HepG2 (cell line): ENCODE measurements around the gene VEZF1. TPM values are rescaled to one million over a fixed set of nuclear protein-coding genes. Genes with fewer than 3 reads are reported as not detected.

ENCODE experiments used
- CENPT ChIP-seq: sonication (generic); formaldehyde crosslinking; IDR thresholded peaks from 2 replicates; pipeline ENCODE4 v1.8.0; 2022; ENCODE audit warnings: low read depth, mild to moderate bottlenecking, moderate library complexity, missing genetic modification reagents
- KDM5A ChIP-seq: fragments of 200-600 bp; sonication (generic); IDR thresholded peaks from 2 replicates; pipeline ENCODE4 v1.7.0; 2018; ENCODE audit warnings: antibody characterized with exemption, mild to moderate bottlenecking, low read length, borderline replicate concordance
- MAFG ChIP-seq: sonication (generic); formaldehyde crosslinking; IDR thresholded peaks from 2 replicates; pipeline ENCODE4 v1.5.1; 2020; ENCODE audit warnings: mild to moderate bottlenecking, missing genetic modification reagents
- MATR3 ChIP-seq: sonication (generic); formaldehyde crosslinking; IDR thresholded peaks from 2 replicates; pipeline ENCODE4 v1.4.0; 2020; ENCODE audit warnings: missing genetic modification reagents
- MAZ ChIP-seq, 2 experiments: sonication (generic) in 1 of 2; formaldehyde crosslinking in 1 of 2; IDR thresholded peaks; 2 replicates each; pipeline versions ENCODE4 v1.5.0 to v1.6.1; 2012 to 2020; ENCODE audit warnings: low read depth in 2 of 2, mild to moderate bottlenecking in 2 of 2, borderline replicate concordance in 1 of 2, improper control_type of control experiment in 1 of 2, low read length in 1 of 2, missing genetic modification reagents in 1 of 2, moderate library complexity in 1 of 2
- MEIS2 ChIP-seq: sonication (generic); formaldehyde crosslinking; IDR thresholded peaks from 2 replicates; pipeline ENCODE4 v1.9.0; 2021; ENCODE audit warnings: mild to moderate bottlenecking, missing genetic modification reagents
- SKIL ChIP-seq: sonication (generic); formaldehyde crosslinking; IDR thresholded peaks from 2 replicates; pipeline ENCODE4 v1.8.0; 2022; ENCODE audit warnings: missing genetic modification reagents, mild to moderate bottlenecking, moderate library complexity, borderline replicate concordance
- SP1 ChIP-seq, 2 experiments: fragments of 450-650 bp in 1 of 2; sonication (generic) in 1 of 2; formaldehyde crosslinking in 1 of 2; IDR thresholded peaks; 2 replicates each; pipeline versions ENCODE4 v1.4.0 to v1.6.1; 2016 to 2020; ENCODE audit warnings: missing genetic modification reagents in 1 of 2
- THAP7 ChIP-seq: sonication (generic); formaldehyde crosslinking; IDR thresholded peaks from 2 replicates; pipeline ENCODE4 v1.8.1; 2023; ENCODE audit warnings: mild to moderate bottlenecking, missing genetic modification reagents
- YEATS2 ChIP-seq: sonication (generic); formaldehyde crosslinking; IDR thresholded peaks from 2 replicates; pipeline ENCODE4 v1.4.0; 2020; ENCODE audit warnings: missing genetic modification reagents, borderline replicate concordance
- ZBTB2 ChIP-seq: sonication (generic); formaldehyde crosslinking; IDR thresholded peaks from 2 replicates; pipeline ENCODE4 v1.8.0; 2022; ENCODE audit warnings: low read depth, missing genetic modification reagents
- ZMAT5 ChIP-seq: sonication (generic); formaldehyde crosslinking; IDR thresholded peaks from 2 replicates; pipeline ENCODE4 v1.5.0; 2020; ENCODE audit warnings: mild to moderate bottlenecking, low read depth, missing genetic modification reagents, borderline replicate concordance
- ZNF263 ChIP-seq: sonication (generic); formaldehyde crosslinking; IDR thresholded peaks from 2 replicates; pipeline ENCODE4 v1.4.0; 2020; ENCODE audit warnings: missing genetic modification reagents
- ZNF597 ChIP-seq: sonication (generic); formaldehyde crosslinking; IDR thresholded peaks from 2 replicates; pipeline ENCODE4 v1.5.0; 2020; ENCODE audit warnings: missing genetic modification reagents
- polyA plus RNA-seq, 8 experiments: library from polyadenylated mRNA; depleted of rRNA in 3 of 8; stranded (reverse) in 7 of 8; unstranded in 1 of 8; fragments of >200 nt; fragmentation: Illumina TruSeq in 4 of 8; extraction: Trizol in 4 of 8; gene quantifications; 2 replicates each; pipeline versions ENCODE4 v1.2.1 to v1.2.3, GENCODE V29; 2011 to 2016; ENCODE audit warnings: low read depth in 4 of 8, missing spikeins in 1 of 8, mixed read lengths in 1 of 8; ENCODE audit not compliant: insufficient read depth in 1 of 8
- total RNA-seq, 5 experiments: library from RNA; depleted of rRNA; stranded (reverse); fragments of >200 nt; fragmentation: Illumina TruSeq; extraction: Trizol; gene quantifications; 2 replicates each; pipeline ENCODE4 v1.2.3, GENCODE V29; 2016; ENCODE audit warnings: low read depth in 1 of 5

VEZF1 gene
- total and polyA plus RNA-seq, 2 of the 13 experiments (the other 11 are each of a cell fraction or from before 2014, with no cell fraction given), result 45.9 to 49.7 TPM

GRCh38 chr17:57955183-57955931 is 32.7 kb downstream of the VEZF1 start, which contains the start of gene CUEDC1 (continued):
- TF ChIP-seq MAFG (CRISPR knock-in tag), result no peak
- TF ChIP-seq YEATS2, result no peak
- TF ChIP-seq ZBTB2, result peak; percentile 69; the same call in 1 of the 2 replicates
- no peak for TF ChIP-seq ZNF597 (CRISPR knock-in tag)
- TF ChIP-seq CENPT (CRISPR knock-in tag), result no peak
- no peak for TF ChIP-seq THAP7
- 0 out of 2 replicates have a peak, but pooled peaks have one; percentile 26 for TF ChIP-seq MEIS2 (CRISPR knock-in tag)
- no peak for TF ChIP-seq ZMAT5 (CRISPR knock-in tag)
- 0 out of 2 replicates have a peak, but pooled peaks have one; percentile 11 for TF ChIP-seq SKIL
- TF ChIP-seq MATR3, result no peak
- no peak for TF ChIP-seq MAZ (IDR thresholded peaks at IDR 0.05; ENCODE audit: borderline replicate concordance, low read depth, low read length)
- TF ChIP-seq MAZ (CRISPR knock-in tag; IDR thresholded peaks at IDR 0.05; ENCODE audit: low read depth), result 0 out of 2 replicates have a peak, but pooled peaks have one; percentile 27
- TF ChIP-seq KDM5A, result no peak
- no peak for TF ChIP-seq SP1 (IDR thresholded peaks at IDR 0.05)
- peak; percentile 50 for TF ChIP-seq SP1 (CRISPR knock-in tag; IDR thresholded peaks at IDR 0.05)
- TF ChIP-seq ZNF263, result peak; percentile 6; the same call in 1 of the 2 replicates
